Measurements from ENCODE around the gene SLC39A13.

SLC39A13 gene

DNA sequence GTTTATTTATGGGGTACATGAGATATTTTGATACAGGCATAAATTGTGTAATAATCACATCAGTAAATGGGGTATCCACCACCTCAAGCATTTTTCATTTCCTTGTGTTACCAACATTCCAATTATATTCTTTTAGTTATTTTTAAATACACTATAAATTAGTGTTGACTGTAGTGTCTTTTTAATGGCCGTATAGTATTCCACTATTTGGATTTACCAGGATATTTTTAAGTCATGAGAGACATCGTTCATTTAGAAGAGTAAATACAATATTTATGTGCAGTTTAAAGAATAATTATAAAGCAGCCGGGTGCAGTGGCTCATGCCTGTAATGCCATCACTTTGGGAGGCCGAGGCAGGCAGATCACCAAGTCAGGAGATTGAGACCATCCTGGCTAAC is 23.9 kb upstream of the SLC39A13 start:
- no peak for DNase-seq (ENCODE audit: low spot score)

DNA sequence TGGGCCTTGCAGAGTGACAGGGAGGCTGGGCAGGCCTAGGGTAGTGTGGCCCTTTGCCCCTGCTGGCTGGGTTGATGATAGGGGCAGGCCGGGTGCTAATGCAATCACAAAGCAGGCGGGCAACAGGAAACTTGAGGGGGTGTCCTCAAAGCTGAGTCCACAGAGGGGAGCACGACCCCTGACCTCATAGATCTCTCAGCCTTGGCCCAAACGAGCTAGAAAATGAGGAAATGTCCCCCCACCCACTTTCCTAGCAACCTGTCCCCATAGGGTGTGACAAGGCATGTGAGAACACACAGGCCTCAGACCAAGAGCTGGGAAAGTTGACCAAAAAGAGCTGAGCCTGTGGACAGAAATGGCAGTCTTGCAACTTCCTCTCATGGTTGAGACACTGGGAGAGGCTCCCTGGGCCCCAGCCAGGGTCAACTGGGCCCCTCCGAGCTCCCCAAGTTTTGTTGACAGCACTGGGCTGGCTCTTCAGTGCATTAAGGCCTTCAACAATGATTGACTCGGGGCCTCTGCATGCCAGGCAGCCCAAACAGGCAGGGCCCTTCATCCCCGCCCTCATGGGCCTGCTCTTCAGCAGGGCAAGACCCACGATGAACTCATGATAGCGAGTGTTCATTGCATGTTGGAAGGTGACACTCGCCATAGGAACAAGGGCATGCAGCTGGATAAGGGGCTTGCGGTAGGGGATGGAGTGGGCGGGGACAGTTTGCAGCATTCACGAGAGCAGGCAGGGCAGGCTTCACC is 20.3 kb upstream of the SLC39A13 start:
- DNase-seq (ENCODE audit: low spot score), result no peak

DNA sequence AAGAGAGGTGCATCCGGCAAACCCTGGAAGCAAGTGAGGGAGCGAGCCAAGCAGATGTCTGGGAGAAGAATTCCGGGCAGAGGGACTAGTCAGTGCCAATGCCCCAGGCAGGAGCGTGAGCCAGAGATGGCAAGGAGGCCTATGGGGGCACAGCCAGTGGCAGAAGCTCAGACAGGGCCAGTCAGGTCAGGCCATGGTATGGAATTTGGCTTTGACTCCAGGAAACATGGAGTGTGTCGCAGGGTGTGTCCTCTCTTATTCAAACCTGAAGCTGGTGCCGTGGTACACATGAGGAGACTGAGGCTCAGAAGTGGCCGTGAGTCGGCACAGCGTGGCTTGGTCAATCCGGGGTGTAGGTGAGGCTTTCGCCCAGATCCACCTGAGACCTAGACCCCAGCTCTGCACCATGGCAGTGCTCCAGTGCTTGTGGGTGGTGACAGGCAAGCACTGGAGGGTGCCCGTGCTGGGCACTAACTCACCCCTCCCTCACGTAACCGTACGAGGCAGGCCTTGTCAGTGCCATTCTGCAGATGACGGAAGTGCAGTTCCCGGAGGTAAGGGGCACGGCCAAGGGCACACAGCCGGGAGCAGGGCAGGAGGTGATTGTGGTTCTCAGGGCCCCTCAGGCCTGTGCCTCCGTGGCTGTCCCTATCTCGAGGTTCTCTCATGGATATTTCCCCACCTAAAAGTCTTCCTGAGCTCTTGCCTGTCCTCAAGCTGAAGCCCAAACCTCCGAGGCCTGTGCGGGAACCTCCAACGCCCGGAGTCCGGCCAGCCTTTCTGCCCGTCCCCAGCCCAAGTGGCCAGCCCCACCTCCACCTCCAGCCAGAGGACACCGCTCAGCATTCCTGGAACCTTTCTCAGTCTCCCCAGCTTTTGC is 19.5 kb upstream of the SLC39A13 start:
- DNase-seq (ENCODE audit: low spot score), result no peak

DNA sequence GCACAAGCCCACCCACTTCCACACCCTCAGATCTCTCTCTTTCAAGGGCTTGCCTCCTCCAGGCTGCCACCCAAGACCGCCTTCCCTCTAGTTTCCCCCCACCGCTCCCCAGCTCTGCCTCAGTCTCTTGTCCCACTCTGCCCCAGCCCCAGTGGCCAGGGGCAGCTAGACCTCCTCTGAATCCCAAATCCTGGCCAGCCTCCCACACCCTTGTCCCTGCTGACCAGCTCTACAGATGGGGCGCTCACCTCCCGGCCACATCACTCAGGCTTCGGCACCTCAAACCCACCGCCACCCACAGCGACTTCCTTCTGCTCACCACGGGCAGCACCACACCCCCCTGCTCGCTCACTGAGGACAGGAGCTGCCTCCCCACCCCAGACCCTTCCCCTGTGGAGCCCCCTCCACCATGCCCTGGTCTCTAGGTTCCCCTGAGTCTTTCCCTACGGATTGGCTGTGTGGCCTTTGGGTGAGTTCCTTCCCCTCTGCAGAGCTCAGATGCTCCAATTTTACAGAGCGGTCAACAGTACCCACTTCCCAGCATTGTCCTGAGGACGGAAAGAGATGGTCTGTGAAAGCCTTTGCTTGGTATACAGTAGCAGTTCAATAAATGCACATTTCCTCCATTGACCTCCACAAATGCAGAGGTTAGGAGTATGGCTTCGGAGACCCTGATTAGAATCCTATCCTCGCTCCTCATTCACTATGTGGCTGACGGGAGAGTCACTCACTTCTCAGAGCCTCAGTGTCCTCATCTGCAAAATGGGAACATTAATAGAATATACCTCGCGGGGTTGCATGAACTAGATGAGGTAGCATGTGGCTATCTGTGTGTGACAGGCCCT is 18.6 kb upstream of the SLC39A13 start:
- DNase-seq (ENCODE audit: low spot score), result no peak

DNA sequence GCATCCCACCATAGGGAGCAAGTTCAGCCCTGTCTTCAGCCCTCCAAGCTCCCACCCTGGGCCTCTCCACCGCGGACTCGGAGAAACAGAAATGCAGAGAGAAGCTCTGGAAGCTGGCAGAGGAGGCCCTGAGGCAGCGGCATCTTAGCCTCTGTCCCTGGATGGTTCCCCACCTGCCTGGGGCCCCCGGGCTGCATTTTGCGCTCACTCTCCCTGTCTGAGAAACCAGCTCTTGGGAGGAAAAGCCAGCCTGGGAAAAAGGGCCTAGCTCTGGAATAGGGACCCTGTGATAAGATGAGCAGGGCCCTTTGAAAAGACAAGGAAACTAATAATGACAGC is 18.0 kb upstream of the SLC39A13 start:
- no peak for DNase-seq (ENCODE audit: low spot score)

DNA sequence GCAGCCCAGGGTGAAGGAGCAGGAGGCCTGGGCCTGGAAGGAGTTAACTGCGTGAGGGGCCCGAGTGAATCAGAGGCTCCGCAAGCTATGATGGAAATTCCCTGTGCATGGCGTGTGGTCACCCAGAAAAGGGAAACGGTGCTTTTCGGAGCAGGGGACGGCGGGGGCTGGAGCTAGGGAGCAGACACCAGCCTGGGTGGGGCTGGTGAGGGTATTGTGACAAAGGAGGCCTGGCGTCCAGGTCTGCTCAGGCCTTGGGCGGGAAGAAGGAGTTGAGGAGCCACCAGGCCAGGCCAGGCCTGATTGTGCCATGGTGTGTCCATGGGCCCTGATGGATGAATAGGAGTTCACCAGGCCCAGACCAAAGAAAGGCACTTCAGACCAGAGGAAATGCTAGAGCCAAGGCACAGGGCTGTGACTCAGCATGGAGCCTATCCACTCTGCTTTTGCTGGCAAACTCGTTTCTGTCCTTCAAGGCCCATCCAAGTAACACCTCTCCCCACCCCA is 17.3 kb upstream of the SLC39A13 start:
- no peak for DNase-seq (ENCODE audit: low spot score)

DNA sequence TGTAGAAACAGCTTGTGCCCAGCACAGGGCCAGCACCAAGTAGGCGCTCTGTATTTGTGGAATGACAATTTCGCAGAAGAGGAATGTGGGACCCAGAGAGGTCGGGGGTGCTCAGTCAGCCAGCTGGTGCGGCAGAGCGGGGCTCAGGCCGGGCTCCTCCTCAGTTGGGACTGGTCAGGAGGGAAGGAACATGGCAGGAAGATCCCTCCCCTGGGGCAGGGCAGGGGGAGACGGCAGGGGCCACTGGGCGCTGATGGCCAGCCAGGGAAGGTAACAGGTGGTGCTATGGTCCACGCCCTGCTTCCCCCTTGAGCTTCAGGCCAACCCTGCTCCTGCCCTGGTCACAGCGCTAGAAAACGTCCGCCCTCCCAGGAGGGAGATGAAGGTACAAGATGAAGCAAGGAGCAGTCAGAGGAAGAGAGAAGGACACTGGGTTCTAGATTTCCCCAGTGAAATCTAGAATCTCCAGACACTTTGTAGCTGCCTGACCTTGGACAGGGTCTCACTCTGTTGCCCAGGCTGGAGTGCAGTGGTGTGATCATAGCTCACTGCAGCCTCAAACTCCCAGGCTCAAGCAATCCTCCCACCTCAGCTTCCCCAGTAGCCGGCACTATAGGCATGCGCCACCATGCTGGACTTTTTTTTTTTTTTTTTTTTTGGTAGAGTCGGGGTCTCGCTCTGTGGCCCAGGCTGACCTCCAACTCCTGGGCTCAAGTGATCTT is 16.5 kb upstream of the SLC39A13 start:
- no peak for DNase-seq (ENCODE audit: low spot score)

DNA sequence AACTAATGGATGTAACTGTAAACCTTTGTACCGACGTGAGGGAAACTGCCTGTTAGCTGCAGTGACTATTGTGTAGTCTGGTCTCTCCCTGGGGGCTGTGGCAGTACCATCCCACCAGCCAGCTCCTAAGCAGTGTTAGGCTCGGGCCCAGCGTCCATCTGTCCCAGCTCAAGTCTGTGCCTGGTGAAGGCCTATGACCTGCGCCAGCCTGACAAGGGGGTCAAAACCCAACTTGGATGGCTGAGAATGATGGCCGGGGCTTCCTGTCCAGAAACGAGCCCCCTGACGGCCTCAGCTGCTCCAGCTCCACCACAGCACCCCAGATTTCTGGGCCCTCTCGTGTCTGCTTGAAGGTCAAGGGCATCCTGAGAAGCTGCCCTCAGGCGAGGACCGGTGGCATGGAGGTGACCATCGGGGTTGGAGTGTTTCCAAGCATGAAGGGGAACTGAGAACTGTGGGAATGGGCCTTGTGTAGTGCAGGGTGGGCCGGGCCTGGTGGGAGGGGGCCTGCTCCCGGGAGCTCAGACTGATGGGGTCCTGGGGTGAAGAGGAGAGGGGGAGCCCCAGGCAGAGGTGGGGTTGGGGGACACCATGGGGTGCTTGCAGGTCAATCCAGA is 15.7 kb upstream of the SLC39A13 start:
- no peak for DNase-seq (ENCODE audit: low spot score)

DNA sequence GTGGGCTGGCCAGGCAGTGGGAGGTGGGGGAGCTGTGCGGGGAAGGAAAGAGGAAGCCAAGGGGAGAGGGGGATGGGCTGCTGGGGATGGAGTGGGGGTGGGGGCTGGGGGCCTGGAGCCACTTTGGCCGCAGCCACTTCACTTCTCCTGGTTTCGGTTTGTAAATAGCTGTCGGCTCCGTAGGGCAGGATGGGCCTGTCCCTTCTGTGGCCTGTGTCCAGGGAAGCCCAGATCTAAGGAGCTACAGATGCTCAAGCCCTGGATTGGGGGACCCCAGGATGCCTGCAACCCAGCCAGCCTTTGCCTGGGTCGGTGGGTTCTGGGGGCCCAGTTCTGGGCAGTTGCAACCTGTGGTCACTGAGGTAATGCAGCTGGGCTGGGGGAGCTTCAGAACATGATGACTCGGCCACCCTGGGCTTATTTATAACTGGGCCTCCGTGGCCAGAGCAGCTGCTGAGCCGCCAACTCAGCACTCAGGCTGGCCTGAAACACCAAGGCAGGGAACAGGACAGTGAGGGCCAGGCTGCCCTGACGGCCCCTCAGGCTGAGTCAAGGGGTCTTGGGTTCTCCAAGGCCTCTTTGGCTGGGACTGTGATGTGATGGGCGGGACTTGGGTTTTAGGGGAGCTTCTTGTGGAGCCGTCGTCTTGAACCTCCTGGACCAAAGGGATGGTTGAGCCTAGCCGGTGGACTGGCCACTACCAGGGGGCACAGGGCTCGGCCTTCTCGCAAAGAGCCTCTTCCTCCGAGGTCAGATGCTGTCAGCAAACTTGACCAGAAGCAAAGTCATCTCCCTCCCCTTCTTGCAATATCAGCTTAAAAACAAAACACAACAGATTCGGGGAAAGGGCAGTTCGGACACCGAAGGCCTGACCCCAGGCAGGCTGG is 15.0 kb upstream of the SLC39A13 start:
- no peak for DNase-seq (ENCODE audit: low spot score)

DNA sequence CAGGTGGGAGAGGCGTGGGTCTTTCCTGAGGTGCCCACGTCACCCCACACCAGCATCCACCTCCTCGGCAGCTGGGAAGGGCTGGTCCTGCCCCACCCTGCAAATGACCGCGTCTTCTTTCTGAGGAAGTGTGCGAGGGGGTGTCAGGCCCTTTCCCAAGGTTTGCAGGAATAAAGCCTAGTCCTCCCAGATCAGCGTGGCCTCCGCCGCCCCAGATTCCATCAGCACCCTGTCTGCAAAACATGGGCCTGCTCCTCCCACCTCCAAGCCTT is 14.4 kb upstream of the SLC39A13 start:
- no peak for DNase-seq (ENCODE audit: low spot score)

DNA sequence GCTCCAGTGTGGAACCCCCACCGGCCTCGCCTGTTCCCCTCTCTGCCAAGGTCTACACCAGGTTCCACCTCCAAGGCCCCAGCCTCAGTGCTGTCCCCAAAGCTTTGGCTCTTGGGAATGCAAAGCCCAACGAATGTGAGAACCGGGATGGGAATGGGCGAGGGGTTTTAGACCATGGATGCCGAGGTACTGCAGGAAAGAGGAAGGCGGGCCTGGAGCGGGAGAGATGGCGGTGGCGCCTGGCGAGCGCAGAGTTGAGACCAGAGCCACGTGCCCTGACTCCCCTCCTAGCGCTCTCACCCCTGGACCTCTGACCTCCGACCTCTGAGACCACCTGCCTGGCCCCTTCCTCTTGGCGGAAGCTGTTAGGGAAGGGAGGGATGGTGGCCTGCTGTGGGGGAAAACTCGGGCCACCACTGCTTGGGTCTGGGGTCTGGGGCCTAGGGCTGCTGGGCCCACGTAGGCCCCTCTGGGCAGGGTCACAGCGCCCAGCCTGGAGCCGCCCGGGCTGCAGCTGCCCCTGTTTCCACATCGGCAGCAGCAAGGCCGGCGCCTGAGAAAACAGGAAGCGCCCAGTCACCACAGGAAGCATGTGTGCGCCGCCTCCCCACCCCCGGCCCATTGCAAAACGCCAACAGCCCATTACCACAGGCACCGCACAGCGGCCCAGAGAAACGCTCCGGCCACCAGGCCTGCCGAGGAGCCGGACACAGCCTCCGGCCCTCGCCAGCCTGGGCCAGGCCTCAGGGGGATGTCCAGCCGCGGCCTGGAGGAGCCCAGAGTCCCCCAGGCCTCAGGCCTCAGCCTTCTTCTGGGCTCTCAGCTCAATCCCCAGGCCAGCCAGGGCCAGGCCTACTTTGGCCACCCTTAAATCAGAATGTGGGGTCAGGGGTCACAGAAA is 13.8 kb upstream of the SLC39A13 start:
- DNase-seq (ENCODE audit: low spot score), result no peak

DNA sequence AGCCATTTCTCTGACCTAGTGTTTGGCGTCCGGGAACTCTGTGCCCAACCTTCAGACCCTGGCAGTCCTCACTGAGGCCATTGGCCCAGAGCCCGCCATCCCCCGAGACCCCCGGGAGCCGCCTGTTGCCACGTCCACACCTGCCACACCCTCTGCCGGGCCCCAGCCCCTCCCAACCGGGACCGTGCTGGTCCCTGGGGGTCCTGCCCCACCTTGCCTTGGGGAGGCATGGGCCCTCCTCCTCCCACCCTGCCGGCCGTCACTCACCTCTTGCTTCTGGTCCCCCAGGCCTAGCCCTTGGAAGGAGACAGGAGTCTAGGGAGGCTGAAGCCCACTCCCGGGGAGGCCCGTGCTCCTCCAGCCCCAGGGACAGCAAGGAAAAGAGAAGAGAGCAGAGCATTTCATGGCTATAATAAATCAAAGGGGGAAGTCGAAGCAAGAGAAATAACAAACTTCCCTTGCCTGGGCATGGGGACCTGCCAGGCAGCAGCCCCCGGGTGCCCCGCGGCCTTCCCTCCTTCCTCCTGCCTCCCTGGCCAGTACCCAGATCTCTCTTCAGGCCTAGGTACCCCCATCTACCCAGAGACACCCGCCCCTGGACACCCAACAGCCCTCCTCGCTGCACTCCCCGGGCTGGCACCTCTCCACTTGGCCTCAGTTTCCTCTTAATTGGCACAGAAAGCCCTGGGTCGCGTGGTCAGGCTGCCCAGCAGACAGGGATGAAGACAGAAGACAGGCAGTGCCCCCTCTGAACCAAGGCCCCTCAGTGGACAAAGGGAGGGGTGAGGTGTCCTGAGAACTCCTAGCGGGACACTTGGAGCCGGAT is 13.0 kb upstream of the SLC39A13 start:
- no peak for DNase-seq (ENCODE audit: low spot score)

DNA sequence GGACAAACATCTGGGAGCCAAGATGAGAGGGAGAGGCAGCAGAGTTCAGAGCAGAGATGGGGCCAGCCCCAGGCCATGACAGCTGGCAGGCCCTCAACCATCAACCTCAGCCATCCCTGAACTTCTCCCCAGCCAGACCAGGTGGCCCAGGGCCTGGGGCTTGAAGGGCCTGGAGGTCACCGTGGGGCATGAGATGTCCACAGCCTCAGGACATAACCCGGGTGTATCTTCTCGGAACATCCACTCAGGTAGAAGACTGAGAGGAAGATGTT is 12.4 kb upstream of the SLC39A13 start:
- no peak for DNase-seq (ENCODE audit: low spot score)

DNA sequence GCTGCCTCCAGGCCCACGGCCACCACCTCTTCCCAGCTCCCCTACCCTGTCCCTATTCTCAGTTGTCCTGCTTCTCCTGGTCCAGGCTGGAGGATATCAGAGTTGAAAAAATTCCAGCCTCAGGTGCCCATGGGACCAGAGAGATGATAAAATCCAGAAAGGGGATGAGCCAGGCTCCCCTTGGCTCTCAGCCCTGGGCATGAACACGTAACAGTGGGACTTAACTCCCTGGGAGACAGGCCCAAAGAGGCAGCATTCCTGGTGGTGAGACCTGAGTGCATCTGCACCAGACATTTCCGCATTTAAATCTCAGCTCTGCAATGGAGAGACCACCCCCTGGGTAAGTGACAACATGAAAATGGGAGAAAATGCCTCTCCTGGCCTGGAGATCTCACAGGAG is 10.4 kb upstream of the SLC39A13 start:
- DNase-seq (ENCODE audit: low spot score), result no peak

DNA sequence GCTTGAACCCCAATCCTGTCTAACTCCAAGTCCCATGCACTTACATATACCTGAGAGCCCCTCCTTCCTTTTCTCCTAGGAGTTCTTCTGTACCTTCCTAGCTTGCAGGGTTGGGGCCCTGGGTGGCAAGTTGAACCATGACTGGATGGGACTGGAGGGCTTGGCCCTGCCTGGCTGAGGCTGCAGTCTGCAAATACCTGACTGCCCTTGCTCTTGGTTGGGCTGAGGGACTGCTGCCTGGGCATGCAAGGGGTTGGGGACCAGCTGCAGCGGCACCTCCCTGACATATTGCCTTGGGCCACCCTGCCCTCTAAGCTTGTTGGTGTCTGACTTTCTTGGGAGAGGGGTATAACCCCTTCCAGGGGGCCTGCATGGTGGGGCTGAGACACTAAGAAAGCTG is 9.8 kb upstream of the SLC39A13 start:
- DNase-seq (ENCODE audit: low spot score), result no peak

DNA sequence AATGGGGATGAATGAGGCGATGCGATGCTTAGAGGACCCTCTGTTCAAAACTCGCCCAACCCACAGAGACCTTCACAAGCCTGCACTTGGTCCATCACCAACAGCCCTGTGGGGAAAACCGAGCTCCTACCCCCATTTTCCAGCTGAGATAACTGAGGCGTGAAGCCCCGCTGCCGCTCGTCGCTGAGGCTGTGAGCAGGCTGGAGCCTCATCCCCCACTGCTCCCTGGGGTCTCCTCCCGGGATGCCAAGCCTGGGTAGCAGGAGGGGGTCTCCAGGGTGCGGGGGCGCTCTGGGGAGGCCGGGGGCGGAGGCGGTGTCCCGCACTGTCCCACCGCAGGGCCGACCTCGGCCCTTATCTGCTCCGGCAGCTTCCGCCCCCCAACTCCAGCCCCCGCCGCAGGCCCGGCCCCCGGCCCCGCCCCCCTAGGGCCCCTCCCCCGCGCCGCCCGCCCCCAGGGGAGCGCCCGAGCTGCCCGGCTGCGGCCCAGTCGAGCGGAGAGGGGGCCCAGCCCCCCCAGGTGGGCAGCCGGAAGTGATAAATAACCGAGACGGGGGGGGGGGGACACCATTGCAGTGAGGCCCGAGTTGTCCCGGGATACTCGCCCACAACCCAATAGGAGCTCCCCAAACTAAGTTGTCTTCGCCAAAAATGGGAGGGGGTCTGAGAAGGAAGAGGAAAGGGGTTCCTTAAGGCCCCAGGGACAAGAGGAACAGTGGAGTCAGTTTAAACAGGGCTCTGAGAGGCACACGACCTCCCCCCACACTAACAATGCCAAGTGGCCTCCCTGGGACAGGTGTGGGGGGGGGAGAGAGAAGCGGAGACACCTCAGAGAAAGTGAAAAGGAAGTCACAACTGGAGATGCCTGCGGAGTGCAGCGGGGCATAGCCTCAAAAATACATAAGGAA is 8.3 kb upstream of the SLC39A13 start:
- no peak for DNase-seq (ENCODE audit: low spot score)

DNA sequence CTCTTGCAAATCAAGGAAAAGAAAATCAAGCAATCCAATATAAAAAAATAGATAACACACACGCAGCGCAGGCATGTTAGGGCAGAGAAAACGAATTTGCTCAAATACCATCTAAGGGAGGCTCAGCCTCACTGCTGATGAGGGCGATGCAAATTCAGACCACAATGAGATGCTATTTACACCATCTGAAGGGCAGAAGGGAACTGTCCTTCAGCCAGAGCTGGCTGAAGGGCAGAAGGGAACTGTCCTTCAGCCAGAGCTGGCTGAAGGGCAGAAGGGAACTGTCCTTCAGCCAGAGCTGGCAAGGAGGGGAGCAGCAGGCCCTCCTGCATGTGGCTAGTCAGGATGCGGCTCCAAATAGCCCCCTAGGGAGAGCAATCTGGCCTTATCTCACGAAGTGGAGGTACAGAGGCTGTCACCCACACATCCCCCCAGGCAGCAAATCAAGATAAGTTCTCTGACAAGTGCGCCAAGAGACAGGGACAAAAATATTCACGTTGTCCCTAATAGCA is 7.6 kb upstream of the SLC39A13 start:
- no peak for DNase-seq (ENCODE audit: low spot score)

DNA sequence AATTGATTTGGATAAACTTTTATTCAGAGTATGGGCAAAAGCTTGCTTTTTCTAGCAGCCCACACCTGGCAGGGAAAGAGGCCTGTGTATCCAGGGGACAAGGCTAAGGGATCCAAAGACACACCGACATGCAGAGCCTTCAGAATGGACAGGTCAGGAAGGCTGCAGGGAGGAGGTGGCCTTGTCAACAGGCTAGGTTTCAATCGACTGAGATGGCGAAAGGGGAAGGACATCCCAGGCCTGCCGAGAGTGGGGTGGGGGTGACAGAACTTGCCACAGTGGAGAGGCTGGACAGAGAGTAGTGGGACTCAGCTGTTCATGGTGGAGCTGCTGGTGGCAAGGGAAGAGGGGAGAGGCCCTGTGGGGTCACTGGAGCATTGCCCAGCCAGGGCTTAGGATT is 5.3 kb upstream of the SLC39A13 start:
- DNase-seq (ENCODE audit: low spot score), result no peak
